Kidney capillary endothelial cell (primary cell): ENCODE data around the gene SRSF1.
"Not testable (repeated sequence)": the region's sequence is repeated elsewhere in the genome, so short reads cannot be mapped to it uniquely, and the experiment has no call there.

Experiments used
- DNase-seq: peaks from one replicate; pipeline ENCODE4 v3.0.0-alpha.2; 2018; ENCODE audit warnings: low spot score

Gene SRSF1

GRCh38 chr17:57963149-57963511, 43.9 kb downstream of the SRSF1 start:
- no peak for DNase-seq

GRCh38 chr17:57962279-57963148, 44.5 kb downstream of the SRSF1 start:
- no peak for DNase-seq

- no peak for DNase-seq
Measured at GRCh38 chr17:57959929-57960328, 47.1 kb downstream of the SRSF1 start.

- not testable (repeated sequence) for DNase-seq
Measured at GRCh38 chr17:57958391-57958790, 48.7 kb downstream of the SRSF1 start.

- DNase-seq: no peak
Measured at GRCh38 chr17:57957886-57958285, 49.2 kb downstream of the SRSF1 start.

GRCh38 chr17:57957120-57957850, 49.8 kb downstream of the SRSF1 start:
- DNase-seq: no peak

- no peak for DNase-seq
Measured at GRCh38 chr17:57956291-57957119, 50.5 kb downstream of the SRSF1 start.

GRCh38 chr17:57955183-57955931, 51.7 kb downstream of the SRSF1 start, which contains the start of gene CUEDC1:
Gene CUEDC1, minus strand, starts transcription at chr17:57955412. Its CDS starts 69,848 bp downstream, at chr17:57885564.
- no peak for DNase-seq

- DNase-seq: no peak
Measured at GRCh38 chr17:57954397-57955182, 52.5 kb downstream of the SRSF1 start.

GRCh38 chr17:57953705-57954396, 53.2 kb downstream of the SRSF1 start:
- DNase-seq: no peak
